H1 (cell line): ENCODE measurements around the gene DYRK1B. TPM values are rescaled to one million over a fixed set of nuclear protein-coding genes. Genes with fewer than 3 reads are reported as not detected.

Source experiments
- CTCF ChIA-PET: fragments of 300-600 bp; sonication (Branson Sonifier 250); formaldehyde crosslinking; loops from one replicate; lab custom pipeline; 2021; ENCODE audit not compliant: partially characterized antibody; lab: Charles Lee
- POLR2A ChIA-PET: fragments of 300-600 bp; sonication (Branson Sonifier 250); formaldehyde crosslinking; loops from one replicate; lab custom pipeline; 2021; ENCODE audit warnings: inconsistent platforms; ENCODE audit not compliant: partially characterized antibody; lab: Charles Lee
- DNase-seq, 2 experiments: peaks; one replicate each; pipeline versions ENCODE4 v3.0.0 to v3.0.0-alpha.2; 2010 to 2022; ENCODE audit warnings: low spot score in 2 of 2, low read depth in 1 of 2, mixed read lengths in 1 of 2
- FAIRE-seq: peaks from 2 replicates; lab custom pipeline; 2011; peaks lifted over from hg19 to GRCh38; lab: Jason Lieb, UNC
- H2AFZ ChIP-seq: 2 replicates; pipeline ENCODE4 v1.8.1; 2012; ENCODE audit warnings: low read length, inconsistent platforms
- H2AK5ac ChIP-seq: 2 replicates; pipeline ENCODE4 v1.6.1; 2013; ENCODE audit warnings: low read depth, low read length
- H2BK120ac ChIP-seq: replicated peaks from 2 replicates; pipeline ENCODE3; 2013; ENCODE audit warnings: low read depth, low read length, inconsistent platforms
- H2BK12ac ChIP-seq: 2 replicates; pipeline ENCODE4 v1.6.1; 2013; ENCODE audit warnings: low read depth, low read length
- H2BK15ac ChIP-seq: 2 replicates; pipeline ENCODE4 v1.6.1; 2013; ENCODE audit warnings: low read length
- H2BK20ac ChIP-seq: 2 replicates; pipeline ENCODE4 v1.6.1; 2013; ENCODE audit warnings: low read length
- H2BK5ac ChIP-seq: 2 replicates; pipeline ENCODE4 v1.6.1; 2013; ENCODE audit warnings: low read depth, low read length
- H3K14ac ChIP-seq: 2 replicates; pipeline ENCODE4 v1.6.1; 2013; ENCODE audit warnings: inconsistent platforms; ENCODE audit not compliant: insufficient read length
- H3K18ac ChIP-seq: 2 replicates; pipeline ENCODE4 v1.6.1; 2013; ENCODE audit warnings: low read length; ENCODE audit errors: extremely low read depth
- H3K23ac ChIP-seq: 2 replicates; pipeline ENCODE4 v1.6.1; 2013; ENCODE audit warnings: inconsistent platforms; ENCODE audit not compliant: insufficient read length
- H3K23me2 ChIP-seq: 2 replicates; pipeline ENCODE4 v1.6.1; 2013; ENCODE audit warnings: low read depth, low read length
- H3K27ac ChIP-seq: 2 replicates; pipeline ENCODE4 v1.6.1; 2011; ENCODE audit warnings: low read depth, low read length, inconsistent platforms
- H3K27me3 ChIP-seq, 4 experiments: replicated peaks in 1 of 4; 1 replicate in 1 of 4; 2 replicates in 3 of 4; pipeline versions ENCODE4 v1.6.1 to v1.8.1; 2011 to 2013; ENCODE audit warnings: low read length in 3 of 4, mild to moderate bottlenecking in 3 of 4, inconsistent platforms in 2 of 4, mixed read lengths in 2 of 4, moderate library complexity in 1 of 4; ENCODE audit not compliant: control insufficient read depth in 3 of 4, insufficient read depth in 3 of 4; ENCODE audit errors: extremely low read depth in 1 of 4
- H3K36me3 ChIP-seq, 4 experiments: 2 replicates each; pipeline versions ENCODE4 v1.6.1 to v1.8.1; 2011 to 2013; ENCODE audit warnings: mild to moderate bottlenecking in 4 of 4, low read length in 3 of 4, moderate library complexity in 2 of 4, control low read depth in 1 of 4, inconsistent platforms in 1 of 4; ENCODE audit not compliant: insufficient read depth in 4 of 4, control insufficient read depth in 2 of 4
- H3K4ac ChIP-seq: replicated peaks from 2 replicates; pipeline ENCODE3; 2013; ENCODE audit warnings: low read length, low read depth, mixed read lengths, inconsistent platforms; ENCODE audit not compliant: insufficient read length
- H3K4me1 ChIP-seq, 4 experiments: replicated peaks in 1 of 4; 1 replicate in 1 of 4; 2 replicates in 3 of 4; pipeline versions ENCODE4 v1.6.1 to v1.8.1; 2011 to 2013; ENCODE audit warnings: low read length in 3 of 4, inconsistent platforms in 2 of 4, mixed read lengths in 1 of 4; ENCODE audit not compliant: insufficient read depth in 4 of 4, control insufficient read depth in 3 of 4
- H3K4me2 ChIP-seq, 2 experiments: 2 replicates each; pipeline versions ENCODE4 v1.6.1 to v1.8.1; 2011 to 2013; ENCODE audit warnings: low read depth in 2 of 2, low read length in 2 of 2, control low read depth in 1 of 2, inconsistent platforms in 1 of 2, mild to moderate bottlenecking in 1 of 2; ENCODE audit not compliant: insufficient read depth in 1 of 2
- H3K4me3 ChIP-seq, 4 experiments: fragments of 200-600, 300-600 bp in 1 of 4; sonication (generic), shearing (Covaris generic), sonication (Bioruptor Twin) in 1 of 4; 2 replicates each; pipeline versions ENCODE4 v1.5.1 to v1.8.1; 2011 to 2016; ENCODE audit warnings: low read length in 4 of 4, low read depth in 3 of 4, control low read depth in 2 of 4, inconsistent platforms in 2 of 4, mild to moderate bottlenecking in 2 of 4, mixed read lengths in 1 of 4, moderate library complexity in 1 of 4; ENCODE audit not compliant: insufficient read depth in 2 of 4; ENCODE audit errors: extremely low read depth in 1 of 4
- H3K56ac ChIP-seq: replicated peaks from 2 replicates; pipeline ENCODE3; 2013; ENCODE audit warnings: low read depth, mild to moderate bottlenecking, mixed read lengths, low read length, inconsistent platforms; ENCODE audit not compliant: insufficient read length
- H3K79me1 ChIP-seq: 2 replicates; pipeline ENCODE4 v1.6.1; 2013; ENCODE audit warnings: low read depth, low read length, control low read depth
- H3K79me2 ChIP-seq, 2 experiments: 2 replicates each; pipeline versions ENCODE4 v1.6.1 to v1.8.1; 2012 to 2013; ENCODE audit warnings: low read length in 2 of 2, mild to moderate bottlenecking in 2 of 2, inconsistent platforms in 1 of 2; ENCODE audit not compliant: insufficient read depth in 2 of 2, control insufficient read depth in 1 of 2
- H3K9ac ChIP-seq, 4 experiments: replicated peaks in 1 of 4; 1 replicate in 1 of 4; 2 replicates in 3 of 4; pipeline versions ENCODE4 v1.6.1 to v1.8.1; 2011 to 2013; ENCODE audit warnings: low read depth in 3 of 4, low read length in 3 of 4, control low read depth in 2 of 4, mild to moderate bottlenecking in 2 of 4, moderate library complexity in 2 of 4, inconsistent platforms in 1 of 4; ENCODE audit errors: extremely low read depth in 1 of 4
- H3K9me3 ChIP-seq, 2 experiments: 2 replicates each; pipeline versions ENCODE4 v1.6.1 to v1.8.1; 2012 to 2013; ENCODE audit warnings: mild to moderate bottlenecking in 2 of 2, moderate library complexity in 2 of 2, control low read depth in 1 of 2, inconsistent platforms in 1 of 2, low read depth in 1 of 2, low read length in 1 of 2, mixed read lengths in 1 of 2; ENCODE audit not compliant: insufficient read depth in 2 of 2
- H4K20me1 ChIP-seq, 2 experiments: replicated peaks in 1 of 2; 2 replicates each; pipeline versions ENCODE3 to v1.8.1; 2011 to 2013; ENCODE audit warnings: inconsistent platforms in 2 of 2, low read length in 2 of 2, mild to moderate bottlenecking in 1 of 2; ENCODE audit not compliant: insufficient read depth in 2 of 2, control insufficient read depth in 1 of 2
- H4K5ac ChIP-seq: 2 replicates; pipeline ENCODE4 v1.6.1; 2013; ENCODE audit warnings: low read length, low read depth, mixed read lengths, inconsistent platforms; ENCODE audit not compliant: insufficient read length
- H4K8ac ChIP-seq: 2 replicates; pipeline ENCODE4 v1.8.0; 2013; ENCODE audit warnings: mild to moderate bottlenecking, moderate library complexity, low read length, inconsistent platforms; ENCODE audit not compliant: insufficient read depth; ENCODE audit errors: extremely low read depth
- H4K91ac ChIP-seq: replicated peaks from 2 replicates; pipeline ENCODE3; 2013; ENCODE audit warnings: low read length, mixed read lengths, inconsistent platforms; ENCODE audit not compliant: insufficient read length
- EZH2 ChIP-seq: fragments of 200-600 bp; sonication (generic); IDR thresholded peaks from 2 replicates; pipeline ENCODE4 v1.7.1; 2012; ENCODE audit warnings: low read depth, mild to moderate bottlenecking, moderate library complexity, low read length, inconsistent platforms; ENCODE audit not compliant: severe bottlenecking
- GTF2F1 ChIP-seq: IDR thresholded peaks from 2 replicates; pipeline ENCODE4 v1.6.1; 2012; ENCODE audit warnings: low read depth, low read length, improper control_type of control experiment, borderline replicate concordance
- WGBS, 2 experiments: shearing (Covaris generic) in 1 of 2; methylation state at CpG; one replicate each; pipeline versions ENCODE4 v1.1.6 to v1.1.7; 2013 to 2015; ENCODE audit warnings: low lambda C conversion rate in 2 of 2, mixed read lengths in 2 of 2, inconsistent platforms in 1 of 2, low coverage in 1 of 2, missing lambda C conversion rate in 1 of 2; ENCODE audit not compliant: insufficient replicate concordance in 2 of 2, insufficient coverage in 1 of 2, insufficient read length in 1 of 2; ENCODE audit errors: extremely low coverage in 1 of 2, missing lambda C conversion rate in 1 of 2; 5-methylcytosine and 5-hydroxymethylcytosine counted together
- polyA plus RNA-seq, 7 experiments: library from polyadenylated mRNA; depleted of rRNA in 3 of 7; stranded (reverse) in 5 of 7; unstranded in 2 of 7; fragments of >200 nt in 5 of 7; fragments of 200-250 nt in 2 of 7; gene quantifications; 1 replicate in 5 of 7; 2 replicates in 1 of 7; 4 replicates in 1 of 7; pipeline versions ENCODE4 v1.2.1 to v1.2.3, GENCODE V29; 2011 to 2013; ENCODE audit warnings: missing spikeins in 2 of 7, mixed read lengths in 2 of 7
- total RNA-seq: library from RNA; stranded (reverse); fragmentation: NEBNext Ultra II Directional; extraction: Animal tissue kit (Norgen Biotek cat#: 25700); gene quantifications from 2 replicates; pipeline ENCODE4 v1.2.1, GENCODE V29; 2021

Gene DYRK1B
- total and polyA plus RNA-seq, 2 of the 8 experiments (the other 6 are each of a cell fraction or from before 2014, with no cell fraction given): 6.9 to 14.8 TPM

- Histone ChIP-seq H3K56ac (no peak overlapping the region), H3K4me2 (no peak overlapping the region), H3K27me3 (no peaks in the 10 kb centered on the region), H4K20me1 (no peaks in the 10 kb centered on the region), H3K4me1 (peaks cover 0 to 6% (median 4%) of the 10 kb centered on the region in 4 experiments; a peak in 4 of 7 replicates), H3K18ac (no peak overlapping the region), H3K4ac (no peak overlapping the region), H3K14ac (no peak overlapping the region), H2BK120ac (no peak overlapping the region), H3K23ac (no peak overlapping the region), H3K9ac (no peak overlapping the region), H3K9me3 (no peaks in the 10 kb centered on the region), H3K79me1 (no peaks in the 10 kb centered on the region), H3K27ac (no peak overlapping the region), H2BK20ac (no peak overlapping the region), H3K23me2 (no peaks in the 10 kb centered on the region), H4K5ac (no peak overlapping the region), H3K79me2 (no peaks in the 10 kb centered on the region), H2AFZ (no peak overlapping the region), H3K36me3 (no peaks in the 10 kb centered on the region), H2BK12ac (no peak overlapping the region), H4K8ac (no peak overlapping the region), H2BK5ac (no peak overlapping the region), H3K4me3 (no peak overlapping the region), H2AK5ac (no peak overlapping the region), H2BK15ac (no peak overlapping the region), H4K91ac (no peak overlapping the region)
- ChIA-PET POLR2A (no interaction called here), CTCF (no interaction called here)
- WGBS, 2 experiments: 80% methylated on average over 6 of the region's 6 CpGs; no CpG with 5 or more reads in 1 of the 2 experiments
- TF ChIP-seq EZH2 (no peak), GTF2F1 (no peak)
- DNase-seq (no peak), FAIRE-seq (no peak)
These were observed 37.4 kb upstream of the DYRK1B start for GRCh38 chr19:39871362-39871761.
